GM06990 (cell line): ENCODE results near the gene AIF1.

Experiments
- DNase-seq: peaks from one replicate; pipeline ENCODE4 v3.0.0-alpha.2; 2011; ENCODE audit not compliant: insufficient read length; ENCODE audit errors: extremely low read depth
- H3K27me3 ChIP-seq: replicated peaks from 2 replicates; pipeline ENCODE4 v1.6.0; 2011; ENCODE audit warnings: low read length; ENCODE audit not compliant: control insufficient read depth, insufficient read depth
- H3K36me3 ChIP-seq: 2 replicates; pipeline ENCODE4 v1.5.1; 2011; ENCODE audit warnings: low read length; ENCODE audit not compliant: control insufficient read depth, insufficient read depth
- H3K4me3 ChIP-seq: replicated peaks from 2 replicates; pipeline ENCODE4 v1.5.1; 2011; ENCODE audit warnings: low read depth, mild to moderate bottlenecking, control low read depth, low read length
- CTCF ChIP-seq: IDR thresholded peaks from 2 replicates; pipeline ENCODE4 v1.5.1; 2011; ENCODE audit warnings: low read length, control low read depth, mild to moderate bottlenecking, inconsistent platforms; ENCODE audit not compliant: insufficient read depth, poor library complexity, severe bottlenecking

AIF1 gene

GRCh38 chr6:31614684-31615578, at the start of gene AIF1:
Gene AIF1, plus strand, starts transcription at chr6:31615234. Its CDS starts 96 bp downstream, at chr6:31615330.
- Histone ChIP-seq H3K4me3 (peak within 1 kb of the TSS; percentile 47), H3K27me3 (no peaks in the 10 kb centered on the region), H3K36me3 (no peaks in the 10 kb centered on the region)
- no peak for DNase-seq
- no peak for TF ChIP-seq CTCF

GRCh38 chr6:31567531-31568370, 47.3 kb upstream of the AIF1 start:
- H3K27me3 ChIP-seq: no peaks in the 10 kb centered on the region
- no peaks in the 10 kb centered on the region for H3K36me3 ChIP-seq
- H3K4me3 ChIP-seq: peak overlapping the region; percentile 9; the same call in 1 of the 2 replicates
- no peak for DNase-seq
- no peak for TF ChIP-seq CTCF

GRCh38 chr6:31568537-31568961, 46.5 kb upstream of the AIF1 start:
- Histone ChIP-seq H3K4me3 (peak overlapping the region; percentile 17; the same call in 1 of the 2 replicates), H3K27me3 (no peaks in the 10 kb centered on the region), H3K36me3 (no peaks in the 10 kb centered on the region)
- no peak for TF ChIP-seq CTCF
- no peak for DNase-seq

- TF ChIP-seq CTCF: no peak
- DNase-seq: no peak
- Histone ChIP-seq H3K27me3 (no peaks in the 10 kb centered on the region), H3K4me3 (no peak overlapping the region), H3K36me3 (no peaks in the 10 kb centered on the region)
These were observed 45.0 kb upstream of the AIF1 start for GRCh38 chr6:31569861-31570536.

- Histone ChIP-seq H3K36me3 (peaks cover 4% of the 10 kb centered on the region), H3K27me3 (no peaks in the 10 kb centered on the region), H3K4me3 (peak within 1 kb of the TSS; percentile 71)
- no peak for TF ChIP-seq CTCF
- DNase-seq: peak; percentile 80
These were observed 42.8 kb upstream of the AIF1 start, which contains the start of gene LTA for GRCh38 chr6:31572041-31572911. Gene LTA, plus strand, starts transcription at chr6:31572289. Its CDS starts 454 bp downstream, at chr6:31572743.
